HEK293 (cell line): ENCODE measurements around the gene CAPN15.

Experiments used
- CTCF ChIA-PET: fragments of 350-600 bp; formaldehyde crosslinking; extraction: SDS; loops from one replicate; lab custom pipeline; 2021; ENCODE audit warnings: antibody characterized with exemption; lab: Yijun Ruan, JAX
- POLR2A ChIA-PET: fragments of 300-600 bp; formaldehyde crosslinking; extraction: SDS; loops from one replicate; lab custom pipeline; 2020; ENCODE audit warnings: antibody characterized with exemption, inconsistent platforms; lab: Yijun Ruan, JAX
- H3K27ac ChIP-seq: fragments of 200-500 bp; sonication (Bioruptor generic); 2 replicates; pipeline ENCODE4 v1.5.1; 2014; ENCODE audit warnings: low read depth, low read length, control low read depth, inconsistent platforms; ENCODE audit errors: extremely low read depth
- H3K36me3 ChIP-seq, 2 experiments: fragments of 200-500 bp in 1 of 2; sonication (Bioruptor generic) in 1 of 2; 1 replicate in 1 of 2; 2 replicates in 1 of 2; pipeline ENCODE4 v1.5.1; 2014 to 2017; ENCODE audit warnings: inconsistent platforms in 2 of 2, low read length in 2 of 2; ENCODE audit not compliant: control insufficient read depth in 2 of 2, insufficient read depth in 1 of 2
- H3K4me1 ChIP-seq: fragments of 200-500 bp; sonication (Bioruptor generic); 2 replicates; pipeline ENCODE4 v1.5.1; 2014; ENCODE audit warnings: mild to moderate bottlenecking, low read length, inconsistent platforms; ENCODE audit not compliant: control insufficient read depth, insufficient read depth
- H3K4me3 ChIP-seq: 2 replicates; pipeline ENCODE4 v1.5.1; 2011; ENCODE audit warnings: low read depth, mild to moderate bottlenecking, control low read depth, low read length, moderate library complexity
- H3K9me3 ChIP-seq: fragments of 200-500 bp; sonication (Bioruptor generic); 2 replicates; pipeline ENCODE4 v1.5.1; 2014; ENCODE audit warnings: low read depth, low read length, inconsistent platforms; ENCODE audit not compliant: control insufficient read depth, insufficient read depth
- BCL11B ChIP-seq: fragments of 450-650 bp; formaldehyde crosslinking; IDR thresholded peaks from 2 replicates; pipeline ENCODE4 v1.5.1; 2016; ENCODE audit warnings: low read depth, missing biosample characterization, missing genetic modification characterization
- FEZF1 ChIP-seq: fragments of 450-650 bp; formaldehyde crosslinking; IDR thresholded peaks from 2 replicates; pipeline ENCODE4 v1.5.1; 2016; ENCODE audit warnings: missing biosample characterization, missing genetic modification characterization
- HIC1 ChIP-seq: fragments of 450-650 bp; formaldehyde crosslinking; IDR thresholded peaks from 2 replicates; pipeline ENCODE4 v1.5.1; 2016; ENCODE audit warnings: missing biosample characterization, missing genetic modification characterization
- IKZF3 ChIP-seq: fragments of 450-650 bp; IDR thresholded peaks from 2 replicates; pipeline ENCODE4 v1.5.0; 2018; ENCODE audit warnings: missing biosample characterization, mild to moderate bottlenecking, missing genetic modification characterization, moderate library complexity
- KLF9 ChIP-seq: fragments of 450-650 bp; formaldehyde crosslinking; IDR thresholded peaks from 2 replicates; pipeline ENCODE4 v1.5.1; 2016; ENCODE audit warnings: missing biosample characterization, missing genetic modification characterization, low read depth
- PBX3 ChIP-seq: sonication (generic); formaldehyde crosslinking; IDR thresholded peaks from 2 replicates; pipeline ENCODE4 v1.8.1; 2022; ENCODE audit warnings: mild to moderate bottlenecking, moderate library complexity, missing genetic modification reagents
- PRDM1 ChIP-seq: fragments of 450-650 bp; formaldehyde crosslinking; IDR thresholded peaks from 2 replicates; pipeline ENCODE4; 2016; ENCODE audit warnings: missing biosample characterization, missing genetic modification characterization
- SCRT2 ChIP-seq: fragments of 450-650 bp; formaldehyde crosslinking; IDR thresholded peaks from 2 replicates; pipeline ENCODE4 v1.5.1; 2016; ENCODE audit warnings: missing biosample characterization, missing genetic modification characterization
- SP2 ChIP-seq: fragments of 450-650 bp; formaldehyde crosslinking; IDR thresholded peaks from 2 replicates; pipeline ENCODE4 v1.5.1; 2016; ENCODE audit warnings: missing biosample characterization, missing genetic modification characterization
- ZBTB17 ChIP-seq: fragments of 450-650 bp; formaldehyde crosslinking; IDR thresholded peaks from 2 replicates; pipeline ENCODE4 v1.5.1; 2016; ENCODE audit warnings: missing biosample characterization, missing genetic modification characterization
- ZBTB20 ChIP-seq: fragments of 450-650 bp; formaldehyde crosslinking; IDR thresholded peaks from 2 replicates; pipeline ENCODE4 v1.5.1; 2016; ENCODE audit warnings: missing biosample characterization, missing genetic modification characterization
- ZBTB21 ChIP-seq: fragments of 450-650 bp; formaldehyde crosslinking; IDR thresholded peaks from 2 replicates; pipeline ENCODE4 v1.5.1; 2017; ENCODE audit warnings: missing biosample characterization, missing genetic modification characterization
- ZNF140 ChIP-seq: fragments of 450-650 bp; formaldehyde crosslinking; IDR thresholded peaks from 2 replicates; pipeline ENCODE4 v1.5.1; 2016; ENCODE audit warnings: missing biosample characterization, missing genetic modification characterization
- ZNF146 ChIP-seq: fragments of 450-650 bp; formaldehyde crosslinking; IDR thresholded peaks from 2 replicates; pipeline ENCODE4 v1.5.1; 2016; ENCODE audit warnings: missing biosample characterization, missing genetic modification characterization
- ZNF155 ChIP-seq: fragments of 450-650 bp; formaldehyde crosslinking; IDR thresholded peaks from 2 replicates; pipeline ENCODE4 v1.5.1; 2016; ENCODE audit warnings: missing biosample characterization, missing genetic modification characterization
- ZNF202 ChIP-seq: fragments of 450-650 bp; formaldehyde crosslinking; IDR thresholded peaks from 2 replicates; pipeline ENCODE4 v1.5.1; 2016; ENCODE audit warnings: missing biosample characterization, missing genetic modification characterization, borderline replicate concordance
- ZNF23 ChIP-seq: fragments of 450-650 bp; formaldehyde crosslinking; IDR thresholded peaks from 2 replicates; pipeline ENCODE4 v1.5.1; 2016; ENCODE audit warnings: missing biosample characterization, missing genetic modification characterization, borderline replicate concordance
- ZNF266 ChIP-seq: fragments of 450-650 bp; formaldehyde crosslinking; IDR thresholded peaks from 2 replicates; pipeline ENCODE4 v1.5.1; 2016; ENCODE audit warnings: missing biosample characterization, missing genetic modification characterization, low read depth
- ZNF302 ChIP-seq: fragments of 450-650 bp; formaldehyde crosslinking; IDR thresholded peaks from 2 replicates; pipeline ENCODE4 v1.5.1; 2016; ENCODE audit warnings: missing biosample characterization, missing genetic modification characterization, low read depth
- ZNF324 ChIP-seq: fragments of 450-650 bp; formaldehyde crosslinking; IDR thresholded peaks from 2 replicates; pipeline ENCODE4 v1.5.1; 2016; ENCODE audit warnings: missing biosample characterization, missing genetic modification characterization
- ZNF350 ChIP-seq: fragments of 450-650 bp; formaldehyde crosslinking; IDR thresholded peaks from 2 replicates; pipeline ENCODE4 v1.5.0; 2017; ENCODE audit warnings: missing biosample characterization, mild to moderate bottlenecking, missing genetic modification characterization
- ZNF362 ChIP-seq: fragments of 450-650 bp; formaldehyde crosslinking; IDR thresholded peaks from 2 replicates; pipeline ENCODE4 v1.5.1; 2016; ENCODE audit warnings: missing biosample characterization, missing genetic modification characterization
- ZNF426 ChIP-seq: fragments of 450-650 bp; formaldehyde crosslinking; IDR thresholded peaks from 2 replicates; pipeline ENCODE4 v1.5.1; 2017; ENCODE audit warnings: missing biosample characterization, missing genetic modification characterization, mild to moderate bottlenecking, inconsistent platforms, moderate library complexity
- ZNF433 ChIP-seq: fragments of 450-650 bp; formaldehyde crosslinking; IDR thresholded peaks from 2 replicates; pipeline ENCODE4 v1.5.1; 2016; ENCODE audit warnings: missing biosample characterization, missing genetic modification characterization, low read depth
- ZNF514 ChIP-seq: fragments of 450-650 bp; formaldehyde crosslinking; IDR thresholded peaks from 2 replicates; pipeline ENCODE4 v1.5.1; 2016; ENCODE audit warnings: missing biosample characterization, missing genetic modification characterization
- ZNF560 ChIP-seq: fragments of 450-650 bp; formaldehyde crosslinking; IDR thresholded peaks from 2 replicates; pipeline ENCODE4 v1.5.1; 2017; ENCODE audit warnings: missing biosample characterization, missing genetic modification characterization, borderline replicate concordance
- ZNF621 ChIP-seq: fragments of 450-650 bp; formaldehyde crosslinking; IDR thresholded peaks from 2 replicates; pipeline ENCODE4 v1.5.1; 2017; ENCODE audit warnings: missing biosample characterization, missing genetic modification characterization
- ZNF692 ChIP-seq: fragments of 450-650 bp; formaldehyde crosslinking; IDR thresholded peaks from 2 replicates; pipeline ENCODE4 v1.5.1; 2016; ENCODE audit warnings: missing biosample characterization, missing genetic modification characterization

The CAPN15 gene

GRCh38 chr16:553601-554296, 26.2 kb downstream of the CAPN15 start:
- no peaks in the 10 kb centered on the region for H3K4me1 ChIP-seq
- no peak overlapping the region for H3K4me3 ChIP-seq
- CTCF ChIA-PET: no interaction called here
- no peaks in the 10 kb centered on the region for H3K9me3 ChIP-seq
- POLR2A ChIA-PET: interaction anchor here (0.6 to 0.7 kb wide), 2 partner anchors 25 to 34 kb away, joined by 3 to 7 read pairs; no protein-coding TSS in a partner anchor
- H3K36me3 ChIP-seq: peaks cover 0 to 25% of the 10 kb centered on the region in 2 experiments; a peak in 1 of 3 replicates
- no peak overlapping the region for H3K27ac ChIP-seq
- TF ChIP-seq ZNF23 (tag by site-specific recombination): no peak
- no peak for TF ChIP-seq ZNF140
- peak; percentile 18; the same call in 1 of the 2 replicates for TF ChIP-seq SP2 (tag by site-specific recombination)
- TF ChIP-seq ZNF514: no peak
- TF ChIP-seq BCL11B (tag by site-specific recombination): peak; percentile 41; the same call in 1 of the 2 replicates
- TF ChIP-seq ZNF146 (tag by site-specific recombination): no peak
- peak; percentile 77 for TF ChIP-seq HIC1 (tag by site-specific recombination)
- TF ChIP-seq ZNF324 (tag by site-specific recombination): no peak
- TF ChIP-seq ZNF560 (tag by site-specific recombination): no peak
- no peak for TF ChIP-seq ZNF433 (tag by site-specific recombination)
- TF ChIP-seq IKZF3 (tag by site-specific recombination): no peak

GRCh38 chr16:554297-554621, 26.7 kb downstream of the CAPN15 start:
- CTCF ChIA-PET: interaction anchor here (0.6 kb wide), 1 partner anchor 135 kb away, joined by 3 read pairs; no protein-coding TSS in a partner anchor
- TF ChIP-seq ZNF692 (no peak), ZNF146 (tag by site-specific recombination) (no peak), ZBTB21 (tag by site-specific recombination) (no peak), ZNF426 (no peak), SCRT2 (tag by site-specific recombination) (no peak), PRDM1 (tag by site-specific recombination) (no peak), ZNF621 (no peak), ZBTB17 (tag by site-specific recombination) (no peak), PBX3 (CRISPR knock-in tag) (no peak), FEZF1 (tag by site-specific recombination) (no peak), ZNF362 (tag by site-specific recombination) (no peak), ZNF155 (tag by site-specific recombination) (no peak), ZBTB20 (tag by site-specific recombination) (no peak), ZNF202 (tag by site-specific recombination) (no peak), KLF9 (no peak), ZNF302 (no peak), ZNF350 (tag by site-specific recombination) (no peak), ZNF266 (tag by site-specific recombination) (no peak)
- TF ChIP-seq, all 188 proteins: peak for 0
- H3K9me3 ChIP-seq: no peaks in the 10 kb centered on the region
- H3K27ac ChIP-seq: no peak overlapping the region
- H3K4me1 ChIP-seq: no peaks in the 10 kb centered on the region
- no peak overlapping the region for H3K4me3 ChIP-seq
- POLR2A ChIA-PET: no interaction called here
- peaks cover 0 to 23% of the 10 kb centered on the region in 2 experiments; a peak in 1 of 3 replicates for H3K36me3 ChIP-seq
